ENCODE results near the gene CDK6.

GRCh38 chr7:92843781-92844180 is 7.4 kb upstream of the CDK6 start:
- TF ChIP-seq POLR2A (IDR thresholded peaks at IDR 0.05) (no peak), CTCF (IDR thresholded peaks at IDR 0.05) (no peak), EP300 (IDR thresholded peaks at IDR 0.05) (no peak), POLR2AphosphoS5 (IDR thresholded peaks at IDR 0.05) (no peak)
